A549 (cell line): ENCODE results near the gene SLX9.

ENCODE experiments used
- BHLHE40 ChIP-seq: IDR thresholded peaks from 2 replicates; pipeline ENCODE4 v1.6.1; 2012; ENCODE audit warnings: low read depth, low read length, inconsistent platforms
- CHD2 ChIP-seq: fragments of 150-350 bp; IDR thresholded peaks from 2 replicates; pipeline ENCODE4 v1.6.1; 2014; ENCODE audit warnings: low read length; ENCODE audit not compliant: partially characterized antibody
- CHD4 ChIP-seq: fragments of 200-600 bp; sonication (generic); IDR thresholded peaks from 2 replicates; pipeline ENCODE4 v1.6.1; 2016; ENCODE audit warnings: antibody characterized with exemption, mild to moderate bottlenecking, borderline replicate concordance
- CTCF ChIP-seq: fragments of >200 bp; sonication (Bioruptor Twin); formaldehyde crosslinking; IDR thresholded peaks from 3 replicates; pipeline ENCODE4 v1.5.1; 2016
- EP300 ChIP-seq, 2 experiments: fragments of >200 bp; sonication (Bioruptor Twin); formaldehyde crosslinking; IDR thresholded peaks; 2 replicates in 1 of 2; 3 replicates in 1 of 2; pipeline ENCODE4 v1.6.1; 2016 to 2017
- JUN ChIP-seq, 2 experiments: fragments of >200 bp; sonication (Bioruptor Twin); formaldehyde crosslinking; IDR thresholded peaks; 2 replicates in 1 of 2; 3 replicates in 1 of 2; pipeline ENCODE4 v1.6.1; 2016 to 2017
- KDM1A ChIP-seq: fragments of 200-600 bp; sonication (generic); IDR thresholded peaks from 2 replicates; pipeline ENCODE4 v1.6.1; 2016; ENCODE audit warnings: low read depth, mild to moderate bottlenecking
- MAZ ChIP-seq: fragments of 150-350 bp; IDR thresholded peaks from 2 replicates; pipeline ENCODE4 v1.6.1; 2014; ENCODE audit warnings: antibody characterized with exemption, low read depth, low read length, borderline replicate concordance
- NPAS2 ChIP-seq: fragments of 250-450 bp; sonication (Bioruptor Pico); IDR thresholded peaks from 2 replicates; pipeline ENCODE4 v1.8.0; 2022; ENCODE audit warnings: mild to moderate bottlenecking, moderate library complexity, borderline replicate concordance
- PHF8 ChIP-seq: fragments of 200-600 bp; sonication (generic); IDR thresholded peaks from 2 replicates; pipeline ENCODE4 v1.6.1; 2016; ENCODE audit warnings: low read depth, mild to moderate bottlenecking, antibody characterized with exemption, moderate library complexity, borderline replicate concordance
- POLR2A ChIP-seq: IDR thresholded peaks from 2 replicates; pipeline ENCODE4 v1.6.1; 2012; ENCODE audit warnings: mild to moderate bottlenecking, low read length
- POLR2AphosphoS2 ChIP-seq: conservative IDR thresholded peaks from 2 replicates; pipeline ENCODE4 v1.6.1; 2012; ENCODE audit warnings: low read length, improper control_type of control experiment, inconsistent platforms
- REST ChIP-seq: fragments of 200-600 bp; sonication (generic); IDR thresholded peaks from 2 replicates; pipeline ENCODE4 v1.6.1; 2016; ENCODE audit warnings: antibody characterized with exemption, mild to moderate bottlenecking, moderate library complexity
- TF ChIP-seq, protein P1 (sequence below): fragments of 450-650 bp; IDR thresholded peaks from 2 replicates; pipeline ENCODE4 v1.6.1; 2014; ENCODE audit warnings: antibody characterized with exemption

- TF ChIP-seq CTCF (no peak), NPAS2 (no peak), CHD2 (no peak), JUN (IDR thresholded peaks at IDR 0.05) (no peak), EP300 (IDR thresholded peaks at IDR 0.05) (no peak), POLR2A (no peak), BHLHE40 (no peak), REST (no peak), KDM1A (no peak), PHF8 (no peak), CHD4 (no peak), MAZ (no peak), POLR2AphosphoS2 (no peak)
- TF ChIP-seq, protein P1, sequence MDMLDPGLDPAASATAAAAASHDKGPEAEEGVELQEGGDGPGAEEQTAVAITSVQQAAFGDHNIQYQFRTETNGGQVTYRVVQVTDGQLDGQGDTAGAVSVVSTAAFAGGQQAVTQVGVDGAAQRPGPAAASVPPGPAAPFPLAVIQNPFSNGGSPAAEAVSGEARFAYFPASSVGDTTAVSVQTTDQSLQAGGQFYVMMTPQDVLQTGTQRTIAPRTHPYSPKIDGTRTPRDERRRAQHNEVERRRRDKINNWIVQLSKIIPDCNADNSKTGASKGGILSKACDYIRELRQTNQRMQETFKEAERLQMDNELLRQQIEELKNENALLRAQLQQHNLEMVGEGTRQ = no peak
Measured at GRCh38 chr21:44899768-44900558, 39.9 kb upstream of the SLX9 start.
